IPS-20b (cell line): ENCODE measurements around the gene URB2.

Experiments
- H3K27ac ChIP-seq: one replicate; pipeline ENCODE4 v1.5.1; 2013; ENCODE audit warnings: low read length
- H3K27me3 ChIP-seq: 2 replicates; pipeline ENCODE4 v1.6.1; 2013; ENCODE audit warnings: mild to moderate bottlenecking, low read length, inconsistent platforms; ENCODE audit not compliant: insufficient read depth
- H3K36me3 ChIP-seq: 2 replicates; pipeline ENCODE4 v1.6.1; 2013; ENCODE audit warnings: low read depth, mild to moderate bottlenecking, inconsistent platforms, low read length, moderate library complexity; ENCODE audit not compliant: insufficient read depth
- H3K4me1 ChIP-seq: 2 replicates; pipeline ENCODE4 v1.6.1; 2013; ENCODE audit warnings: mild to moderate bottlenecking, control low read depth, inconsistent platforms, low read length, moderate library complexity; ENCODE audit not compliant: insufficient read depth
- H3K4me3 ChIP-seq: 2 replicates; pipeline ENCODE4 v1.5.1; 2013; ENCODE audit warnings: mild to moderate bottlenecking, low read length, inconsistent platforms
- H3K9ac ChIP-seq: 2 replicates; pipeline ENCODE4 v1.6.1; 2013; ENCODE audit warnings: low read depth, mild to moderate bottlenecking, inconsistent platforms, low read length, moderate library complexity
- H3K9me3 ChIP-seq: 2 replicates; pipeline ENCODE4 v1.6.1; 2013; ENCODE audit warnings: mild to moderate bottlenecking, low read depth, low read length, inconsistent platforms; ENCODE audit not compliant: insufficient read depth

Gene URB2

DNA sequence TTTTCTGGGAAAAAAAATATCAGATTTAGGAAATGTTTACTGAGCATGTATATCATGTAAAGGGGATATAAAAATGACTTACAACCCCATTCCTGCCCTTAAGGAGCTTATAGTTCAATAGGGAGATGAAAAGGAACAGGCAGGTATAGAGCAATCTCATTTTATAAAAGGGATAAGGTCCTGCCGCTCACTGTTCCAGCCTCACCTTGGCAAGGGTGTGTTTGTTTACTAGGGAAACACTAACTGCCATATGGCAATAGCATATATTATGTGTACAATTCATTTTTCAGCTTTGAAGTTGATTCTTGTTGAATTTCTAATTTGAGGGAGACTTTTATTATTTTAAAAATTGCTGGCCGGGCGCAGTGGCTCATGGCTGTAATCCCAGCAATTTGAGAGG is 25.5 kb downstream of the URB2 start:
- Histone ChIP-seq H3K9ac (no peak overlapping the region), H3K9me3 (no peaks in the 10 kb centered on the region), H3K27ac (no peak overlapping the region), H3K4me3 (no peak overlapping the region), H3K27me3 (no peaks in the 10 kb centered on the region), H3K4me1 (no peaks in the 10 kb centered on the region), H3K36me3 (peaks cover 93% of the 10 kb centered on the region)

DNA sequence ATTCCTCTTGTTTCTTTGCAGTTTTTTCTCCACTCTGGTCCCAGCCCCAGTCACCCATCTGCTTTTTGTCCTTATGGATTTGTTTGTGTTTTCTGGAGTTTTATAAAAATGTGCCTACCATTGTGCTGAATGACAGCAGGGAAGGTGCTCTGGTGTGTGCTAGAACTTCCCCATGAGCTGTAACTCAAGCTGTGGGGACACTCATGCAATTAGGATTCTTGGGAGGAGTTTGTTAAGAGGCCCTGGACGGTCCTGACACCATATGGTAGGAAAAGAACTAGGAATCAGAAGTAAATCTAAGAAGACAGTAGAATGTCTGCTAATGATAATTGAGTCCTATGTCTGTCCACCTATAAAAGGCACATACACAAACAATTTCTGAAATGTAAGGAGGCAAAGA is 27.4 kb downstream of the URB2 start:
- Histone ChIP-seq H3K9me3 (no peaks in the 10 kb centered on the region), H3K9ac (no peak overlapping the region), H3K36me3 (peaks cover 93% of the 10 kb centered on the region)

DNA sequence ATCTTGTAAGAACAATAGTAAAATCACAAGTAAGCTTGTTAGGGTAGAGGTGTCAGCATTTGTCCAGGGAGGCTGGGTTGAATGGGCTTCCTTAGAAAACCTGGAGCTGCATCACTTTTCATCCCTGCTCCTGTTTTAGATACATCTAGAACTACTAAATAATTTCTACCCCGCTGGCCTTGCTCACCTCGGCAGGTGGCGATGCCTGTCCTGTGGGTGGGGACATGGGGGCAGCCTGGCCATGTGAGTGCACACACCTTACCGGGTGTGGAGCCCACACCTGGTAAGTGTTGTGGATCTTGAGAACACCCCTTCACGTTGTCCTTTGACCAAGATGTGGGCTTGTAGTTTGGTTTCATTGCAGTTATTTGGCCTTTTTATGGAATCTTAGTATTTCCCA is 29.7 kb downstream of the URB2 start:
- Histone ChIP-seq H3K27ac (no peak overlapping the region), H3K36me3 (peaks cover 98% of the 10 kb centered on the region), H3K4me1 (no peaks in the 10 kb centered on the region)

More for the DNA sequence above, 27.4 kb downstream of the URB2 start:
- Histone ChIP-seq H3K4me1 (no peaks in the 10 kb centered on the region), H3K4me3 (no peak overlapping the region), H3K27me3 (no peaks in the 10 kb centered on the region), H3K27ac (no peak overlapping the region)

DNA sequence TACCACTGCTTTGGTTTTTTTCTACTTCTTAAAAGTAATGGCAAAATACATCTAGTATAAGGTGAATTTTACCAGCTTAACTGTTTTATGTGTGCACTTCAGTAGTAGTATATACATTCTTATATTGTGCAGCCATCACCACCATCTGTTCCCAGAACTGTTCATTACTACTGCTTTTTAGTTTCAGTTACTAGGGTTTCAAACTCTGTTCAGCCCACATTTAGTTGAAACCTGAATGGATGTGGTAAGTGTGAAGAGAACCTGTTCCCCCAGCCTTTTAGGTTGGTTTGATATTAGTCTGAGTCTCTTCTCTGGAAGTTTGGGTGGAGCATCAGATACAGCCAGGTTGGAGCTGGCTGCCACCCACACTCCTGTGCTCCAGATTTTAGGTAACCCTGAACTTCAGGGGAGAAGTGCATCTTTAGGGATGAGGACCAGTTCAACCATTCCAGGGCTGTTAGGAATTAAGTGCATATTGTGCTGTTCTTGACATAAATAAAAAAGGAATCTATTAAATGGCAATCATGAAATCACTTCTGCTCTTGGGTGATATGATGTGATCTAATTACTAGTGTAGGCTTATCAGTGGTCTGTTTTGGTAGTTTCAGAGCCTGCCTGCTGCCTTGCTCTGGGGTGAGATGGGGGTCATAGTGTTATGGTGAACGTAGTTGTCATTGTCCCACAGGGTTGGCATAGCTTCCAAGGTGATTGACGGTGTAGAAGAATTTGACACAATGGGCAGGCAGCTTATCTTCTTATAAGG is 32.1 kb downstream of the URB2 start:
- Histone ChIP-seq H3K9ac (no peak overlapping the region), H3K4me3 (no peak overlapping the region), H3K27ac (no peak overlapping the region), H3K9me3 (no peaks in the 10 kb centered on the region), H3K27me3 (no peaks in the 10 kb centered on the region), H3K4me1 (no peaks in the 10 kb centered on the region), H3K36me3 (peaks cover 96% of the 10 kb centered on the region)

More for the DNA sequence above, 29.7 kb downstream of the URB2 start:
- Histone ChIP-seq H3K9ac (no peak overlapping the region), H3K4me3 (no peak overlapping the region), H3K27me3 (no peaks in the 10 kb centered on the region), H3K9me3 (no peaks in the 10 kb centered on the region)

DNA sequence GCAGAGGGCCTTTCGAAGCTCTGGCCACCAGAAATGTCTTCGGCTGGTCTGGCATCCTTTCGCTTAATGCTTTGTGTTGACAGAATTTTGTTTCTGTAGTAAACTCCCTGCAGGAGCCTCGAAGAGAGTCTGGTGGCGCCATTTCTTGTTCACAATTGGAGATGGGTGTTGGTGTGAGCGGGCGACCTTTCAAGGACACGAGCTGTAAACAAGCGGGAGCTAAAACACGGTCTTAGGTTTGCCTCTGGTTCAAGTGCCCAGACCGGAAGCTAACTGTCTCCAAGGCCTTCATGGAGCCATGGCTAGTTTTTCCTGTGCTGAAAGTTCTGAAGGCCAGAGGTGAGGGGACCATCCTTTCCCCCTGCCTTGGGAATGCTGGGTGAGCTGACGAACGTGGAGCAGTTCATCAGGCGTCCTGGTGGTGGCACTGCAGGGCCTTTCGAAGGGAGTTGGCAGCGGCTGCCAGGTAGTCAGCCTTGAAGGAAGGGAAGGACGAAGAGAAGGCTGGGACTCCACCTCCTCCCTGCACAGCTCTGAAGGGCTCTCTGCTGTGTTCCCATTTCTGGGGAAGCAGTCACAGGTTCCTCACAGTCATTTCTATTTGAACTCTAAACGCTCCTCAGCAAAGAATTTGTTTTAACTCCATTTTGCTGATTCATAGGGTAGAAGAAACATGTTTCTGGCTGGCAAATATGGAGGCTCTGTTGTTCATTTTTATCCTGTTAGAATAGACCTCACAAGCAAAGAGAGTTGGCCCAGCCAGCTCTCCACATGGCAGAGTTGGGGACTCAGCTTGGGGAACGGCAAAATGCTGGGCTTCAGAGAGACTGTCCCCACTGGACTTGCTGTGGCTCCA is 35.2 kb downstream of the URB2 start:
- H3K9me3 ChIP-seq: no peaks in the 10 kb centered on the region
- H3K27me3 ChIP-seq: no peaks in the 10 kb centered on the region
- no peak overlapping the region for H3K4me3 ChIP-seq
- H3K9ac ChIP-seq: no peak overlapping the region
- H3K27ac ChIP-seq: no peak overlapping the region
- no peaks in the 10 kb centered on the region for H3K4me1 ChIP-seq
- peaks cover 76% of the 10 kb centered on the region for H3K36me3 ChIP-seq

DNA sequence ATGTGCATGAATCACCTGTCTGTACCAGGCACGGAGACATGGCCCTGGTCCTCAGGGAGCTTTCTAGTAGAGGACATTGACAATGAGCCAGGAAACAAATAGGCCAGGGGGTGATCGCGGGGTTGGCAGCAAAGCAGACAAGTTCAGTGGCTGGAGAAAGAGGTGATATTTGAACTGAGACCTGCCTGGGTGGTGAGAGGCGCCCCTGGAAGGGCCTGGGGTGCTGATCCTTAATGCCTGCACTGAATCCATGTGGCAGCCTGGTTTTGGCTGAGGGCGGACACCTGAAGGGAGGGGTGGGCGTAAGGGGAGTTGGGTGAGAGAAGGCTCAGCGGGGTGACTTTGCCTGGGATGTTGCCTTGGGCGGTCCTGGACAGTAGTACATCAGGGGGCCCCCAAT is 35.9 kb downstream of the URB2 start:
- H3K9ac ChIP-seq: no peak overlapping the region
- peaks cover 70% of the 10 kb centered on the region for H3K36me3 ChIP-seq
- H3K4me3 ChIP-seq: no peak overlapping the region
- no peak overlapping the region for H3K27ac ChIP-seq
- no peaks in the 10 kb centered on the region for H3K4me1 ChIP-seq
- H3K9me3 ChIP-seq: no peaks in the 10 kb centered on the region
- H3K27me3 ChIP-seq: no peaks in the 10 kb centered on the region

DNA sequence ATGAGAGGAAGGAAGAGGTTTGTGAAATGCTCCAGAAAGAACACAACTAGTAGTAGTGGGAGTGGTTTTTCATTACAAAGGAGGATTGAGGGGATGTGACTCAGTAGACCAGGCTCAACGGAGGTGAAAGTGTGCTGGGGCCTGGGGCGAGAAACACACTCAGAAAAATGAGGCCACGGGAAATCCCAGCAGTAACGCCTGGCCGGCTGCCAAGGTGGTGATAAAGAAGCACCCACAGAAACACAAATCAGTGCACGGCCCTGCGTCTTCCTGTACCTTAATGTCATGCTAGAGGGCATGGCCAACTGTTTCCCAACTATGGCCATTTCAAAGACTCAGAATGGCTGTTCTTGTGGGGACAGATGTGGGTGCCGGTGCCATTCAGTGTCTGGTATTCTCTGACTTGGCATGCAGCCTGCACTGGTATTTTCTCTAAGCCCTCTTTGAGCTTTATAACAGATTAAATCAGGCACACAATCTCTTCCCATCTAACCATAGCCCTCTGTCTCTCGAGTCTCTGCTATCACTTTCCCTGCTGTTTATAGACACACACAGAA is 38.2 kb downstream of the URB2 start:
- H3K27me3 ChIP-seq: no peaks in the 10 kb centered on the region
- H3K9ac ChIP-seq: no peak overlapping the region
- H3K4me3 ChIP-seq: no peak overlapping the region
- H3K4me1 ChIP-seq: no peaks in the 10 kb centered on the region
- no peak overlapping the region for H3K27ac ChIP-seq
- peaks cover 47% of the 10 kb centered on the region for H3K36me3 ChIP-seq
- no peaks in the 10 kb centered on the region for H3K9me3 ChIP-seq

DNA sequence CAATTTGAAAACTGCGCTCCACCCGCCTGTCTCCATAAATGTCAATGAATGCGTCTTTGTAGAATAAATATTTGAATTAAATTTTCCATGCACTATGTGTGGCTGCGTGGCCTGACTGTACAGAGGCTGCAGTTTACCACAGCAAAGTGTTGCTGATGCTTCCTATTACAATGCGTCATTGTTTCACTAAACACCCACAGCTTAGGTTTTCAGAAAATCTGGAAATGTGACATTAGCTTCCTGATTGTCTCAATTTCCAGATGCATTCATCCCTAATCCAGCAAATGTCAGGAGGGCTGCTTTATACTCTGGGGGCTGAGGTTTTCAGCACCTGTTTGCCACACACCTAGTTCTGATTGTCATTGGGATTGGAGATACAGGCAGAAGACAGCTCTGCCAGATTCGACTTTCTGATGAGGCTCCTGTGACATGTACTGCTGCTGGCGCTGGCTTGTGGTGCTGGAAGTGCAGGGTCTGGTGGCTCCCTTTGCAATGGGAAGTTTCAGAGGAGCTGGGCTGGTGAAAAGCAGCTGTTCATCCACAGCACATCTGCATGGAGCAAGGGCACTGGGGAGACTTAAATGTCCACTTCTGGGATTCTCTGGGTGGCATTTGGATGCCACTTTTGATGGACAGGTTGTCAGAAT is 40.0 kb downstream of the URB2 start:
- Histone ChIP-seq H3K9ac (no peak overlapping the region), H3K27ac (no peak overlapping the region), H3K36me3 (peaks cover 30% of the 10 kb centered on the region; the same call in 1 of the 2 replicates), H3K4me1 (no peaks in the 10 kb centered on the region), H3K9me3 (no peaks in the 10 kb centered on the region), H3K4me3 (no peak overlapping the region), H3K27me3 (no peaks in the 10 kb centered on the region)

DNA sequence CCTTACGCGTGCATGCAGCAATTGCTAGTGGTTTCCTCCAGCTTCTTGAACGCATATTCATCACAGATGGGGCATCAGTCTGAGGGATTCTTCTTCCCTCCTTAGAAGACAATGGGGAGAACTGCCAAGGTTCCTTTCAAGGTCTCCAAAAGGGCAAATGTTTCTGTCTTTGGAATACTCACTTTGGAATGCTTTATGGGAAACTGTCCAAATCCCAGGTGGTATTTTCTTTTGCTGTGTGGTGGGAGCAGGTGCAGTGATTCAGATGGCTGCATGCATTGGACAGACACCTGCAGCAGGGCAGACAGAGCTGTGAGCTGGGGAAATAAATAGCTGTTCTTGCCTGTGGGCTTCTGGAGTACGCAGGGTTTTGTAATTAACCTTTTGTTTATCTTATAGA is 40.5 kb downstream of the URB2 start:
- H3K4me3 ChIP-seq: no peak overlapping the region
- no peaks in the 10 kb centered on the region for H3K9me3 ChIP-seq
- no peak overlapping the region for H3K9ac ChIP-seq
- H3K4me1 ChIP-seq: no peaks in the 10 kb centered on the region
- no peak overlapping the region for H3K27ac ChIP-seq
- peaks cover 26% of the 10 kb centered on the region; the same call in 1 of the 2 replicates for H3K36me3 ChIP-seq
- no peaks in the 10 kb centered on the region for H3K27me3 ChIP-seq

DNA sequence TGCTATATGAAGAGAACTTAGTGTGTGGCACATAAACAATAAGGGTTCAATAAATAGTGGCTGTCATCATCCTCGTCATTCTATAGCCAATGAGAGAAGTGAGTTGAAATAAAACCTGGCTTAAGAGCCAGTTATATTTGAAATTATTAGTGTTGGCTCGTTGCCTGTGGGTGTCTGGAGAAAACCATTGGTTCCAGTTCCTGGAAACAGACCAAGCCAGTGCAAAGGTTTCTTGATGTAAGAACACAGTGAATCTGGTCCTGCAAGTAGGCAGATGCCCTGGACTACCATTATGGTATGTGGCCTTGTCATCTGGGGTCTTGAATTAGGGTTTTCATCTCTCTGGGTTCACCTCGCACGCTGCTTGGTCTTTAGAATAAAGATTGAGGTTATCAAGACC is 43.3 kb downstream of the URB2 start:
- H3K9ac ChIP-seq: no peak overlapping the region
- no peak overlapping the region for H3K4me3 ChIP-seq
- H3K27ac ChIP-seq: no peak overlapping the region
- H3K36me3 ChIP-seq: peaks cover 9% of the 10 kb centered on the region; the same call in 1 of the 2 replicates
- H3K27me3 ChIP-seq: no peaks in the 10 kb centered on the region
- no peaks in the 10 kb centered on the region for H3K9me3 ChIP-seq
- H3K4me1 ChIP-seq: no peaks in the 10 kb centered on the region

DNA sequence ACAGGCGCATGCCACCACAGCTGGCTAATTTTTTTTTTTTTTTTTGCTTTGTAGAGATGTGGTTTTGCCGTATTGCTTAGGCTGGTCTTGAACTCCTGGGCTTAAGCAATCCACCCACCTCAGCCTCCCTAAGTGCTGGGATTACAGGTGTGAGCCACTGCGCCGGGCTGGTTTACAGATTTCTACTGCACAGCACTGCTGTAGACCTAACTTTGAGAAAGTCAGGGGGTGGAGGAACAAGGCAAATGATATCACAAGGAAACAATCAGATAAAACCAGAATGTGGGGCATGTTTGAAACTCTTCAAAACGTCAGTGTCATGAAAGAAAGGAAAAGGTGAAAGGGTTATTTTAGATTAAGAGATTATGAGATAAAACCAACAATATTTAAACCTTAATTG is 45.3 kb downstream of the URB2 start:
- H3K27ac ChIP-seq: no peak overlapping the region
- H3K4me3 ChIP-seq: no peak overlapping the region
- H3K4me1 ChIP-seq: no peaks in the 10 kb centered on the region
- H3K9ac ChIP-seq: no peak overlapping the region
- no peaks in the 10 kb centered on the region; the same call in 1 of the 2 replicates for H3K36me3 ChIP-seq
- H3K9me3 ChIP-seq: no peaks in the 10 kb centered on the region
- no peaks in the 10 kb centered on the region for H3K27me3 ChIP-seq
